Stimulated activated CD8-positive, alpha-beta memory T cell treated with anti-CD3 and anti-CD28 coated beads, Interleukin-7, amount 100 ng/mL, for 48 hours (primary cell): ENCODE data around the gene FBRSL1.
"Not testable (repeated sequence)": the region's sequence is repeated elsewhere in the genome, so short reads cannot be mapped to it uniquely, and the experiment has no call there.

Experiments
- DNase-seq, 2 donors: peaks; one replicate each; pipeline ENCODE4 v3.0.0-alpha.2; 2020; ENCODE audit warnings: low read depth in 1 of 2; ENCODE audit errors: extremely low read depth in 1 of 2

The FBRSL1 gene

GRCh38 chr12:132522592-132523380 is 32.8 kb downstream of the FBRSL1 start:
- DNase-seq: no peak

GRCh38 chr12:132523576-132524331 is 33.8 kb downstream of the FBRSL1 start:
- DNase-seq: peak; percentile 32 to 47

GRCh38 chr12:132524405-132524804 is 34.5 kb downstream of the FBRSL1 start:
- no peak for DNase-seq

DNA sequence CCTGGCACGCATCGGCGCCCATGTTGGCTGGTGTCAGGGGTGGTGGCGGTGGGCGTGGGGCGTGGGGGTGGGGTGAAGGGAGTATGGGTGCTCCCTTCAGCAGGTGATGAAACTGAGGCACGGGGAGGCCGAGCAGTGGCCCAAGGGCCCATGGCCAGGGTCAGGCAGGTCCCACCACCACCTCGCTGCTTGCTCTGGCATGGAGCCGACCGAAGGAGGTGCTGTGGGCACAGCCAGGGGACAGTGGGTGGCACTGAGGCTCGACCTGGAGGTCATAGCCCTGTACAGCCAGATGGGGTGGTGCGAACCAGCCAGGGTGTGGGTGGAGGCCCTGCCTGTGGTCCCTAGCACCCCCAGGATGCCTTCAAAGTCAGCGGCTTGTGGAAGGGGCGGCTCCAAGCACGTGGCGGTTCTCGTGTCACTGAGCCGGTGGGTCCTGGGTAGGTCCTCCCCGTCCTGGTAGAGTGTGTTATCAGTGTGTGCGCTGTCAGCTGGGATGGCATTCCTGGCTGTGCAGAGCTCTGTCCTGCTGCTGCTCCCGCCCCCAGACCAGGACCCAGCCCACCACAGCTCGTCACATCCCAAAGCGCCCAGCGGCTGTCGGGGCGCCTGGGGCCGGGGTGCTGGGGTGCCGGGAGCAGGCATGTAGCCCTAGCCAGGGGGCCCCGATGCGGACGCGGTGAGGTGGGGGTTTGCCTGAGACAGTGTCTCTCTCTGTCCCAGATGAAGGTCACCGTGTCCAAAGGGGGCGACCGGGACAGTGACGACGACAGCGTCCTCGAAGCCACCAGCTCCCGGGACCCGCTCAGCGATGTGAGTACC is 35.3 kb downstream of the FBRSL1 start:
- no peak for DNase-seq

DNA sequence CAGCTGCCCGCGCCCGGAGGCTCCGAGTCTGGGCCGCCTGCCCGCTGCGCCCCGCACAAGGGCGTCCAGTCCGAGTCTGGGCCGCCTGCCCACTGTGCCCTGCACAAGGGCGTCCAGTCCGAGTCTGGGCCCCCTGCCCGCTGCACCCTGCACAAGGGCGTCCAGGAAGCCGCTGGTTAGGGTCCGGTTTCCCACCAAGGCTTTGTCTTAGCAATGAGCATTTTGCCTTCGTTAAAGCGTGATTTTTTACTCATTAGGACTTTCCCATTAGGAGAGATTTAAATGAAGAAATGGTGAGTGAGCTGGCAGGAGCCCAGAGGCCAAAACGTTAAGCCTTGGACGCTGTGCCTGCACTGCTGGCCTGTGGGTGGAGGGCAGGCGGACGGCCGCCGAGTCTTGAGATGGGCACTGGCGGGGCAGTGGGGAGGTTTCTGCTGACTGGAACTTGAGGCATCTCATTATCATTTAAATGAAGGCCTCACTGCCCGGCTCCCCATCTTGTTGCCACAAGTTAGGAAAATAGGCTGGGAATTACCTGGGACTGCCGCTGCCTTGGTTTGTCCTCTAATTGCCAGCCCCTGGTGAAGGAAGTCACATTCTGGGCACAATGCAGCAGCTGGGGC is 36.0 kb downstream of the FBRSL1 start:
- no peak for DNase-seq

GRCh38 chr12:132527186-132527882 is 37.4 kb downstream of the FBRSL1 start:
- no peak for DNase-seq

DNA sequence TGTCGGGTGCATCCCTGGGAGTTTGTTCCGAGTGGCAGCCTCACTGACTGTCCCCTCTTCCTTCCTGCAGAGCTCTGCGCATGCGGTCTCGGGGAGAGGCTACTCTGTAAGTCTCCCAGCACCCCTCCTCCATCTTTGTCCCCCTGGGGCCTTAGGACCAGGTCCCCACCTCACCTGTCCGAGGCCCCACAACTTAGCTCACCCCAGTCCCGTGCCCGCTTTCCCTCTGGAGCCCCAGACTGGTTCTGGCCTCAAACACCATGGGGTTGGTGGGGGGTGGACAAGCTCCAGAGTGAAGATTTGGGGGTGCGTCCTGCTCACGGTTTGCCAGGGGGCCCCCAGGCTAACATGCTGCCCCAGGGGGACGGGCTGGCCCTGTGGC is 37.9 kb downstream of the FBRSL1 start:
- no peak for DNase-seq

DNA sequence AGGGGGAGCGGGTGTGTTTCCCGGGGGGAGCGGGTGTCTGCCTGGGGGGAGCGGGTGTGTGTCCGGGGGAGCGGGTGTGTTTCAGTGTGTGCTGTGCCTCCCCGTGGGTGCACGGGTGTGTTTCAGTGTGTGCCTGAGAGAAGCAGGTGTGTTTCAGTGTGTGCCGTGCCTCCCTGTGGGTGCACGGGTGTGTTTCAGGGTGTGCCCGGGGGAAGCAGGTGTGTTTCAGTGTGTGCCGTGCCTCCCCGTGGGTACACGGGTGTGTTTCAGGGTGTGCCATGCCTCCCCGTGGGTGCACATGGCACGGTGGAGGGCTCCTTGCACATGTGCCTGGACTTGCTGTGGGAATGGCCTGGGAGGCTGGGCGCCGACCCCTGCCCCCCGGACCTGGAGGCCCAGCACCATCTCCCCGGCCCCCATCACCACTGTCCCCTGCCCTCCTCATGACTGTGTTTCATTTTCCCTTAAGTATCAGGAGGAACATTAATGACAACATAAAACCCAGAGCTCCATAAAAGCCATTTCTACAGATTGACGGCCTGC is 38.7 kb downstream of the FBRSL1 start:
- DNase-seq: no peak

GRCh38 chr12:132529156-132529839 is 39.3 kb downstream of the FBRSL1 start:
- DNase-seq: no peak

- no peak for DNase-seq
These were observed 40.0 kb downstream of the FBRSL1 start for GRCh38 chr12:132529906-132530305.

GRCh38 chr12:132530447-132530846 is 40.5 kb downstream of the FBRSL1 start:
- DNase-seq: no peak

DNA sequence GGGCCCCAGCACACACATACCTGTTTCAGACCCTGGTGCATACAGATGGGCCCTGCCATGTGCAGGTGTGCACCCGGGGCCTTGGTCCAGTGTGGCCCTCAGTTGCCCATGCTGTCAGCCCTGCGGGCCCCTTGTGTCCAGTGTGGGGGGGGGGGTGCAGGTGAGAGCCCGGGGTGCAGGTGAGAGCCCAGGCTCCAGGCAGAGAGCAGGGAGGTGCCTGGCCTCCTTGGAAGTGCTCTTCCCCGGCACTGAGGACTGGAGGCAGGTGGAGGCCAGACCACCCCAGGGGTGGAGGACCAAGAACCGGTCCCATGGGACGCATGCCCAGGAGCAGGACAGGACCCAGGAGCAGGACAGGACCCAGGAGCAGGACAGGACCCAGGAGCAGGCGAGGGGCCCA is 40.9 kb downstream of the FBRSL1 start:
- no peak for DNase-seq

DNA sequence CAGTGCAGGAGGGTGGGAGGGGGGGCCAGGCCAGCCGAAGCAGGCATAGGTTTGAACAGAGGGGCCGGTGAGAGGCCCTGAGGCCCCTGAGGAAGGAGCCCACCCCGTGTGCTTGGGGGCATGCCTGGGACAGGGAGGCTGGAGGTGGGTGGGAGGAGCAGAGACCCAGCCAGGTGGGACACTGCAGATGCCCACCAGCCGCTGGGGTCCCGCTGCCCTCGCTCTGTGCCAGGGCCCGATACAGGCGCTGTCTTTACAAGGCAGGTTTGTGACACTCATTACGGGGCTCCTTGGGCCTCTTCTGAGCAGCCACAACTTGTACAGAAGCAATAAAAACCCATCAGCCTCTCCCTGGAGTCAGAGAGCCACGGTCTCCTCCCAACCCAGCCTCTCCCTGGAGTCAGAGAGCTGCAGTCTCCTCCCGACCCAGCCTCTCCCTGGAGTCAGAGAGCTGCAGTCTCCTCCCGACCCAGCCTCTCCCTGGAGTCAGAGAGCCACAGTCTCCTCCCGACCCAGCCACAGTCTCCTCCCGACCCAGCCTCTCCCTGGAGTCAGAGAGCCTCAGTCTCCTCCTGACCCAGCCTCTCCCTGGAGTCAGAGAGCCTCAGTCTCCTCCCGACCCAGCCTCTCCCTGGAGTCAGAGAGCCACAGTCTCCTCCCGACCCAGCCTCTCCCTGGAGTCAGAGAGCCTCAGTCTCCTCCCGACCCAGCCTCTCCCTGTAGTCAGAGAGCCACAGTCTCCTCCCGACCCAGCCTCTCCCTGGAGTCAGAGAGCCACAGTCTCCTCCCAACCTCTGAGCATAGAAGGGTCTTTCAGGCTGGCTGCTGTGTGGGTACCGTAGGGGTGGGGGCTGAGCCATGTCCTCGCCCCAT is 43.0 kb downstream of the FBRSL1 start:
- DNase-seq: not testable (repeated sequence)

DNA sequence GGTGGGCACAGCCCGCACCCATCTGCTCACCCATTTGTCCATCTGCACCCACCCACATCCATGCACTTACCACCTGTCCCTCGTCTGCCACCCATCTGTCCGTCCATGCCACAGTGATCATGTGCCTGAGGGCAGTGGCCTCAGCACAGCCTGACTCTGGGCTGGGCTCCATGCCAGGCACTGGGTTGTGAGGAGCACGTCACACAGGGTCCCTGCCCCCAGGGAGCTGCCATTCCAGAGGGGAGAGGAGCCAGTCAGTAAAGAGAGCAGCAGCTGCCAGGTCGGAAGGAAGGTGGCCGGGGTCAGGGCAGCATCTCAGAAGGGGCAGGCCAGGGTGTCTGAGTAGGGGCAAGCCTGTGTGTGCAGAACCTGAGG is 43.6 kb downstream of the FBRSL1 start:
- no peak for DNase-seq

DNA sequence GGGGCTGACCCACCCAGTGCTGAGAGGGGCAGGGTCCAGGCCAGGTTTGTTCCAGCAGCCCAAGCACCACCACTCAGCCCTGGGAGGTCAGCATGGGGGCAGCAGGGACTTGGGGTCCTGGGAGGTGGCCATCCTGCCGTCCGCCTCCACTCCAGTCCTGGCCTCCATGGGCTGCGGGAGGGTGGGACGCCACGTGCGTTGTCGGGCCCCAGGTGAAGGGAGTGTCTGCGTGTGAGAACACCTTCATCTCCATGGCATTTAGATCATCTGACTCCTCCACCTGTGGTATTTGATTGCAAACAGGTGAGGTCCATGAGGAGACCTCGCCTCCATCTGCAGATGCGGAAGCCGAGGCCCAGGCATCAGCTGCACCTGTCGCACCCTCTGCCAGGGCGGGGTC is 44.1 kb downstream of the FBRSL1 start:
- no peak for DNase-seq

GRCh38 chr12:132535019-132535418 is 45.1 kb downstream of the FBRSL1 start:
- DNase-seq: no peak

DNA sequence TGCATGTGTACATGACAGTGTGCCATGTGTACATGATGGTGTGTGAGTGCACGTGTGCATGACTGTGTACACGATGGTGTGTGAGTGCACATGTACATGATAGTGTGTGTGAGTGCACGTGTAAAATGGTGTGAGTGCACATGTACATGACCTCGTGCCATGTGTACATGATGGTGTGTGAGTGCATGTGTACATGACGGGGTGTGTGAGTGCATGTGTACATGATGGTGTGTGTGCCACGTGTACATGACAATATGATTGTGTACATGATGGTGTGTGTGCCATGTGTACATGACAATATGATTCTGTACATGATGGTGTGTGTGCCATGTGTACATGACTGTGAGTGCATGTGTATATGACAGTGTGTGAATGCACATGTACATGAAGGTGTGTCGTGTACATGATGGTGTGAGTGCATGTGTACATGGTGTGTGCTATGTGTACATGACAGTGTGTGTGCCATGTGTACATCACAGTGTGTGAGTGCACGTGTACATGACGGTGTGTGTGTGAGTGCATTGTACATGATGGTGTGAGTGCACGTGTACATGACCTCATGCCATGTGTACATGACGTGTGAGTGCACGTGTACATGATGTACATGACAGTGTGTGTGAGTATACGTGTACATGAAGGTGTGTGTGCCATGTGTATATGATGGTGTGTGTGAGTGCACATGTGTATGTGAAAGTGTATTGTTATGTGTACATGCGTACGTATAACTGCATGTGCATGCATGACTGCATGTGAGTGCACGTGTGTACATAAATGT is 46.3 kb downstream of the FBRSL1 start:
- DNase-seq: no peak

GRCh38 chr12:132537049-132537448 is 47.1 kb downstream of the FBRSL1 start:
- no peak for DNase-seq
